GM21390 (cell line): Measurements from ENCODE around the gene XRCC3.

Source experiments
- ATAC-seq: cut with Tn5 transposase; IDR thresholded peaks from one replicate; pipeline ENCODE4 v1.9.1; 2021; ENCODE audit not compliant: unreplicated experiment

Gene XRCC3

GRCh38 chr14:103707329-103708263 lies 7.7 kb downstream of the XRCC3 start:
- ATAC-seq = no peak

- ATAC-seq = no peak
Observed at GRCh38 chr14:103706551-103707328, 8.5 kb downstream of the XRCC3 start.

GRCh38 chr14:103705504-103706284 lies 9.6 kb downstream of the XRCC3 start:
- no peak for ATAC-seq

- ATAC-seq = no peak
Observed at GRCh38 chr14:103705118-103705503, 10.1 kb downstream of the XRCC3 start.

- ATAC-seq = no peak
Observed at GRCh38 chr14:103704708-103705107, 10.5 kb downstream of the XRCC3 start.

- no peak for ATAC-seq
Observed at GRCh38 chr14:103703433-103704385, 11.5 kb downstream of the XRCC3 start.

- no peak for ATAC-seq
Observed at GRCh38 chr14:103702497-103703432, 12.5 kb downstream of the XRCC3 start.

- no peak for ATAC-seq
Observed at GRCh38 chr14:103702095-103702494, 13.2 kb downstream of the XRCC3 start.

GRCh38 chr14:103700753-103701490 lies 14.3 kb downstream of the XRCC3 start:
- no peak for ATAC-seq

GRCh38 chr14:103699901-103700752 lies 15.1 kb downstream of the XRCC3 start:
- no peak for ATAC-seq

GRCh38 chr14:103699261-103699661 lies 16.0 kb downstream of the XRCC3 start:
- no peak for ATAC-seq

GRCh38 chr14:103698380-103699260 lies 16.6 kb downstream of the XRCC3 start:
- ATAC-seq = no peak

- no peak for ATAC-seq
Observed at GRCh38 chr14:103697603-103698379, 17.5 kb downstream of the XRCC3 start.

GRCh38 chr14:103697206-103697602 lies 18.0 kb downstream of the XRCC3 start:
- ATAC-seq = no peak

GRCh38 chr14:103696466-103697071 lies 18.7 kb downstream of the XRCC3 start:
- no peak for ATAC-seq
